ENCODE data around the gene HDHD3.

HDHD3 gene

DNA sequence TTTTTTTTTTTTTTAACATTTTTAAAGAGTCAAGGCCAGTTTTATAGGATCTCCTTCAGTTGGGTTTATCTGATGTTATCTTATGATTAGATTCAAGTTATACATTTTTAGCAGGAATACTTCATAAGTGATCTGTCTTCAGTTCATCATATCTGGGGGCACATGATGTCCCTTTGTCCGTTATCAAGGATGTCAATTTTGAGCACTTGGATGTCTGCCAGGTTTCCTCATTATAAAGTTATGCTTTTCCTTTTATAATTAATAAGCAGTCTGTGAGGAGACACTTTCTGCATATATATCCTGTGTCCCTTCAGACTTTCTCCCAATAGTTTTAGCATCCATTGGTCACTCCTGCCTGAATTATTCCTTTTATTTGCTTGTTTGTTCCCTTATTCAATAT is 11.8 kb downstream of the HDHD3 start:
- TF ChIP-seq CTCF (IDR thresholded peaks at IDR 0.05; ENCODE audit: insufficient read depth, low read length, poor library complexity, severe bottlenecking) (no peak), EZH2phosphoT487 (conservative IDR thresholded peaks at IDR 0.05; ENCODE audit: low read length) (no peak)
- Histone ChIP-seq H3F3A (ENCODE audit: insufficient read depth) (no peaks in the 10 kb centered on the region), H3K4me3 (ENCODE audit: insufficient read depth, low read length, poor library complexity, severe bottlenecking) (no peak overlapping the region), H3K79me2 (ENCODE audit: insufficient read depth, low read length) (no peaks in the 10 kb centered on the region), H3K4me2 (ENCODE audit: low read depth, low read length, poor library complexity, severe bottlenecking) (no peak overlapping the region), H3K9ac (ENCODE audit: low read length) (no peak overlapping the region), H3K27ac (ENCODE audit: low read depth, low read length) (no peak overlapping the region), H3K36me3 (ENCODE audit: low read length) (no peaks in the 10 kb centered on the region), H3K9me2 (replicated peaks; ENCODE audit: insufficient read depth, low read length) (no peaks in the 10 kb centered on the region), H4K20me1 (ENCODE audit: low read depth, low read length) (no peaks in the 10 kb centered on the region), H2AFZ (ENCODE audit: low read depth, low read length, severe bottlenecking) (no peak overlapping the region), H3K27me3 (ENCODE audit: low read length) (no peaks in the 10 kb centered on the region), H3K9me3 (ENCODE audit: insufficient read depth, low read length) (no peaks in the 10 kb centered on the region)

DNA sequence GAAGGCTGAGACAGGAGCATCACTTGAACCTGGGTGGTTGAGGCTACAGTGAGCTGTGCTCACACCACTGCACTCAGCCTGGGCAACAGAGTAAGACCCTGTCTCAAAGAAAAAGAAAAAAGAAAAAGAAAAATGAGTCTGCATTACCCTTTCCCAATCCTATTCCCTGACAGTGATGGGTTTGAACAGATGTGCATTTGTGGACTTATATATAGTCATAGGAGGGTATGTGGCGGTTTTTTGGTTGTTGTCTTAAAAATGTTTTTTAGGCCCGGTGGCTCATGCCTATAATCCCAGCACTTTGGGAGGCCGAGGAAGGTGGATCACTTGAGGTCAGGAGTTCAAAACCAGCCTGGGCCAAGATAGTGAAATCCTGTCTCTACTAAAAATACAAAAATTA is 13.4 kb downstream of the HDHD3 start:
- no peak overlapping the region for H3K4me3 ChIP-seq (ENCODE audit: insufficient read depth, low read length, poor library complexity, severe bottlenecking)
- no peak overlapping the region for H3K27ac ChIP-seq (ENCODE audit: low read depth, low read length)
- no peak for TF ChIP-seq EZH2phosphoT487 (conservative IDR thresholded peaks at IDR 0.05; ENCODE audit: low read length)
- H3K9me3 ChIP-seq (ENCODE audit: insufficient read depth, low read length) = no peaks in the 10 kb centered on the region
- no peaks in the 10 kb centered on the region for H3K36me3 ChIP-seq (ENCODE audit: low read length)
- no peak overlapping the region for H3K4me2 ChIP-seq (ENCODE audit: low read depth, low read length, poor library complexity, severe bottlenecking)
- no peak overlapping the region for H2AFZ ChIP-seq (ENCODE audit: low read depth, low read length, severe bottlenecking)
- H3K79me2 ChIP-seq (ENCODE audit: insufficient read depth, low read length) = no peaks in the 10 kb centered on the region
- no peak overlapping the region for H3K9ac ChIP-seq (ENCODE audit: low read length)
- no peaks in the 10 kb centered on the region for H3K9me2 ChIP-seq (replicated peaks; ENCODE audit: insufficient read depth, low read length)
- H4K20me1 ChIP-seq (ENCODE audit: low read depth, low read length) = no peaks in the 10 kb centered on the region
- no peaks in the 10 kb centered on the region for H3K27me3 ChIP-seq (ENCODE audit: low read length)
- H3F3A ChIP-seq (ENCODE audit: insufficient read depth) = no peaks in the 10 kb centered on the region

- no peak overlapping the region for H3K4me2 ChIP-seq (ENCODE audit: low read depth, low read length, poor library complexity, severe bottlenecking)
- H3K9me2 ChIP-seq (replicated peaks; ENCODE audit: insufficient read depth, low read length) = no peaks in the 10 kb centered on the region
- no peaks in the 10 kb centered on the region for H3K79me2 ChIP-seq (ENCODE audit: insufficient read depth, low read length)
- no peaks in the 10 kb centered on the region for H3F3A ChIP-seq (ENCODE audit: insufficient read depth)
- H2AFZ ChIP-seq (ENCODE audit: low read depth, low read length, severe bottlenecking) = no peak overlapping the region
- H4K20me1 ChIP-seq (ENCODE audit: low read depth, low read length) = no peaks in the 10 kb centered on the region
- TF ChIP-seq CTCF (IDR thresholded peaks at IDR 0.05; ENCODE audit: insufficient read depth, low read length, poor library complexity, severe bottlenecking) (no peak), EZH2phosphoT487 (conservative IDR thresholded peaks at IDR 0.05; ENCODE audit: low read length) (no peak)
- H3K4me3 ChIP-seq (ENCODE audit: insufficient read depth, low read length, poor library complexity, severe bottlenecking) = no peak overlapping the region
- no peaks in the 10 kb centered on the region for H3K9me3 ChIP-seq (ENCODE audit: insufficient read depth, low read length)
- H3K36me3 ChIP-seq (ENCODE audit: low read length) = no peaks in the 10 kb centered on the region
- H3K27ac ChIP-seq (ENCODE audit: low read depth, low read length) = no peak overlapping the region
- no peak overlapping the region for H3K9ac ChIP-seq (ENCODE audit: low read length)
- H3K27me3 ChIP-seq (ENCODE audit: low read length) = no peaks in the 10 kb centered on the region
Observed at GRCh38 chr9:113361304-113362018, 15.3 kb downstream of the HDHD3 start.

DNA sequence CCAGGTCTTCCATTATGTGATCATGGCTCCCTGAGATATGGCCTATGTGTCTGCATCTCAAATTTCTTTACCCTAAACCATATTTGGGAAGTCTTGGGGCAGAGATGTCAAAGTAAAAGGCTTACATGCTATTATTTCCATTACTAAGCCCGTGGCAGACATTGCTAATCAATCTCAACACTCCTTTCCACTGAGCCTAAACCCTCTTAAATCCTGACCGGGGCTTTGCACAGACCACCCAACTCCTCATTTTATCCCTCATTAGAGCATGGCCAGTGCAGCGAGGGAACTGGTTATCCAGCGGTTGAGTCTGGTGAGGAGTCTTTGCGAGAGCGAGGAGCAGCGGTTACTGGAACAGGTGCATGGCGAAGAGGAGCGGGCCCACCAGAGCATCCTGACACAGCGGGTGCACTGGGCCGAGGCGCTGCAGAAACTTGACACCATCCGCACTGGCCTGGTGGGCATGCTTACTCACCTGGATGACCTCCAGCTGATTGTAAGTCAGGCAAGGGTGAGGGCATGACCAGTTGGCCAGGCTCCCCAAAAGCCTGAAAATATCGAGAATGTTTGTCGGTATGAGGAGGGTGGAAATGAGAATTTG is 16.4 kb downstream of the HDHD3 start:
- TF ChIP-seq EZH2phosphoT487 (conservative IDR thresholded peaks at IDR 0.05; ENCODE audit: low read length) (no peak), CTCF (IDR thresholded peaks at IDR 0.05; ENCODE audit: insufficient read depth, low read length, poor library complexity, severe bottlenecking) (no peak)
- H3K9me2 ChIP-seq (replicated peaks; ENCODE audit: insufficient read depth, low read length) = no peaks in the 10 kb centered on the region
- H2AFZ ChIP-seq (ENCODE audit: low read depth, low read length, severe bottlenecking) = no peak overlapping the region
- H3K36me3 ChIP-seq (ENCODE audit: low read length) = no peaks in the 10 kb centered on the region
- H4K20me1 ChIP-seq (ENCODE audit: low read depth, low read length) = no peaks in the 10 kb centered on the region
- no peak overlapping the region for H3K27ac ChIP-seq (ENCODE audit: low read depth, low read length)
- no peaks in the 10 kb centered on the region for H3K79me2 ChIP-seq (ENCODE audit: insufficient read depth, low read length)
- H3K27me3 ChIP-seq (ENCODE audit: low read length) = no peaks in the 10 kb centered on the region
- no peak overlapping the region for H3K4me2 ChIP-seq (ENCODE audit: low read depth, low read length, poor library complexity, severe bottlenecking)
- no peaks in the 10 kb centered on the region for H3K9me3 ChIP-seq (ENCODE audit: insufficient read depth, low read length)
- H3K9ac ChIP-seq (ENCODE audit: low read length) = no peak overlapping the region
- no peak overlapping the region for H3K4me3 ChIP-seq (ENCODE audit: insufficient read depth, low read length, poor library complexity, severe bottlenecking)
- no peaks in the 10 kb centered on the region for H3F3A ChIP-seq (ENCODE audit: insufficient read depth)

All from SU-DHL-6 (cell line).